ENCODE results near the gene PDE6G.

The PDE6G gene

GRCh38 chr17:81650951-81651350 is 5.4 kb downstream of the PDE6G start:
- Histone ChIP-seq H3K9me3 (ENCODE audit: control insufficient read depth, insufficient read depth, low read length) (no peaks in the 10 kb centered on the region), H3K4me1 (ENCODE audit: control insufficient read depth, insufficient read depth, low read length) (peaks cover 5% of the 10 kb centered on the region), H3K27me3 (ENCODE audit: control insufficient read depth, insufficient read depth, low read length) (peaks cover 22% of the 10 kb centered on the region), H3K4me3 (ENCODE audit: low read depth, low read length) (no peak overlapping the region), H3K36me3 (ENCODE audit: control insufficient read depth, insufficient read depth, low read length) (no peaks in the 10 kb centered on the region), H3K9ac (ENCODE audit: low read depth, low read length) (no peak overlapping the region)

- Histone ChIP-seq H3K27me3 (ENCODE audit: control insufficient read depth, insufficient read depth, low read length) (peaks cover 22% of the 10 kb centered on the region), H3K9ac (ENCODE audit: low read depth, low read length) (peak overlapping the region; percentile 26), H3K4me1 (ENCODE audit: control insufficient read depth, insufficient read depth, low read length) (peaks cover 5% of the 10 kb centered on the region), H3K9me3 (ENCODE audit: control insufficient read depth, insufficient read depth, low read length) (no peaks in the 10 kb centered on the region), H3K36me3 (ENCODE audit: control insufficient read depth, insufficient read depth, low read length) (no peaks in the 10 kb centered on the region), H3K4me3 (ENCODE audit: low read depth, low read length) (peak overlapping the region; percentile 30)
Measured at GRCh38 chr17:81648707-81649085, 7.6 kb downstream of the PDE6G start.

GRCh38 chr17:81648013-81648706 is 8.2 kb downstream of the PDE6G start:
- H3K4me3 ChIP-seq (ENCODE audit: low read depth, low read length), result peak overlapping the region; percentile 45
- peaks cover 22% of the 10 kb centered on the region for H3K27me3 ChIP-seq (ENCODE audit: control insufficient read depth, insufficient read depth, low read length)
- H3K9me3 ChIP-seq (ENCODE audit: control insufficient read depth, insufficient read depth, low read length), result no peaks in the 10 kb centered on the region
- H3K9ac ChIP-seq (ENCODE audit: low read depth, low read length), result peak overlapping the region; percentile 26
- no peaks in the 10 kb centered on the region for H3K36me3 ChIP-seq (ENCODE audit: control insufficient read depth, insufficient read depth, low read length)
- H3K4me1 ChIP-seq (ENCODE audit: control insufficient read depth, insufficient read depth, low read length), result peaks cover 5% of the 10 kb centered on the region

GRCh38 chr17:81647640-81648012 is 8.7 kb downstream of the PDE6G start:
- Histone ChIP-seq H3K4me1 (ENCODE audit: control insufficient read depth, insufficient read depth, low read length) (peaks cover 5% of the 10 kb centered on the region), H3K27me3 (ENCODE audit: control insufficient read depth, insufficient read depth, low read length) (peaks cover 22% of the 10 kb centered on the region), H3K9me3 (ENCODE audit: control insufficient read depth, insufficient read depth, low read length) (no peaks in the 10 kb centered on the region), H3K4me3 (ENCODE audit: low read depth, low read length) (peak overlapping the region; percentile 45), H3K36me3 (ENCODE audit: control insufficient read depth, insufficient read depth, low read length) (no peaks in the 10 kb centered on the region), H3K9ac (ENCODE audit: low read depth, low read length) (no peak overlapping the region)

GRCh38 chr17:81646869-81647600 is 9.3 kb downstream of the PDE6G start:
- Histone ChIP-seq H3K9ac (ENCODE audit: low read depth, low read length) (no peak overlapping the region), H3K4me3 (ENCODE audit: low read depth, low read length) (peak overlapping the region; percentile 45), H3K36me3 (ENCODE audit: control insufficient read depth, insufficient read depth, low read length) (no peaks in the 10 kb centered on the region), H3K9me3 (ENCODE audit: control insufficient read depth, insufficient read depth, low read length) (no peaks in the 10 kb centered on the region), H3K27me3 (ENCODE audit: control insufficient read depth, insufficient read depth, low read length) (peaks cover 22% of the 10 kb centered on the region), H3K4me1 (ENCODE audit: control insufficient read depth, insufficient read depth, low read length) (peaks cover 5% of the 10 kb centered on the region)

GRCh38 chr17:81644976-81645952 is 11.1 kb downstream of the PDE6G start:
- no peak overlapping the region for H3K9ac ChIP-seq (ENCODE audit: low read depth, low read length)
- H3K4me1 ChIP-seq (ENCODE audit: control insufficient read depth, insufficient read depth, low read length), result peaks cover 5% of the 10 kb centered on the region
- H3K9me3 ChIP-seq (ENCODE audit: control insufficient read depth, insufficient read depth, low read length), result no peaks in the 10 kb centered on the region
- no peaks in the 10 kb centered on the region for H3K36me3 ChIP-seq (ENCODE audit: control insufficient read depth, insufficient read depth, low read length)
- peaks cover 22% of the 10 kb centered on the region for H3K27me3 ChIP-seq (ENCODE audit: control insufficient read depth, insufficient read depth, low read length)
- H3K4me3 ChIP-seq (ENCODE audit: low read depth, low read length), result no peak overlapping the region

GRCh38 chr17:81644496-81644895 is 11.8 kb downstream of the PDE6G start:
- H3K27me3 ChIP-seq (ENCODE audit: control insufficient read depth, insufficient read depth, low read length), result peaks cover 22% of the 10 kb centered on the region
- no peak overlapping the region for H3K4me3 ChIP-seq (ENCODE audit: low read depth, low read length)
- peaks cover 5% of the 10 kb centered on the region for H3K4me1 ChIP-seq (ENCODE audit: control insufficient read depth, insufficient read depth, low read length)
- no peaks in the 10 kb centered on the region for H3K36me3 ChIP-seq (ENCODE audit: control insufficient read depth, insufficient read depth, low read length)
- no peaks in the 10 kb centered on the region for H3K9me3 ChIP-seq (ENCODE audit: control insufficient read depth, insufficient read depth, low read length)
- H3K9ac ChIP-seq (ENCODE audit: low read depth, low read length), result no peak overlapping the region

GRCh38 chr17:81641825-81642489 is 14.4 kb downstream of the PDE6G start:
- H3K4me3 ChIP-seq (ENCODE audit: low read depth, low read length), result no peak overlapping the region
- peaks cover 4% of the 10 kb centered on the region for H3K27me3 ChIP-seq (ENCODE audit: control insufficient read depth, insufficient read depth, low read length)
- no peak overlapping the region for H3K9ac ChIP-seq (ENCODE audit: low read depth, low read length)
- no peaks in the 10 kb centered on the region for H3K9me3 ChIP-seq (ENCODE audit: control insufficient read depth, insufficient read depth, low read length)
- no peaks in the 10 kb centered on the region for H3K4me1 ChIP-seq (ENCODE audit: control insufficient read depth, insufficient read depth, low read length)
- no peaks in the 10 kb centered on the region for H3K36me3 ChIP-seq (ENCODE audit: control insufficient read depth, insufficient read depth, low read length)

- no peaks in the 10 kb centered on the region for H3K36me3 ChIP-seq (ENCODE audit: control insufficient read depth, insufficient read depth, low read length)
- H3K4me3 ChIP-seq (ENCODE audit: low read depth, low read length), result no peak overlapping the region
- no peak overlapping the region for H3K9ac ChIP-seq (ENCODE audit: low read depth, low read length)
- H3K27me3 ChIP-seq (ENCODE audit: control insufficient read depth, insufficient read depth, low read length), result no peaks in the 10 kb centered on the region
- no peaks in the 10 kb centered on the region for H3K4me1 ChIP-seq (ENCODE audit: control insufficient read depth, insufficient read depth, low read length)
- no peaks in the 10 kb centered on the region for H3K9me3 ChIP-seq (ENCODE audit: control insufficient read depth, insufficient read depth, low read length)
Measured at GRCh38 chr17:81640011-81640410, 16.3 kb downstream of the PDE6G start.

- H3K36me3 ChIP-seq (ENCODE audit: control insufficient read depth, insufficient read depth, low read length), result no peaks in the 10 kb centered on the region
- H3K4me1 ChIP-seq (ENCODE audit: control insufficient read depth, insufficient read depth, low read length), result no peaks in the 10 kb centered on the region
- no peak overlapping the region for H3K9ac ChIP-seq (ENCODE audit: low read depth, low read length)
- no peak overlapping the region for H3K4me3 ChIP-seq (ENCODE audit: low read depth, low read length)
- no peaks in the 10 kb centered on the region for H3K27me3 ChIP-seq (ENCODE audit: control insufficient read depth, insufficient read depth, low read length)
- H3K9me3 ChIP-seq (ENCODE audit: control insufficient read depth, insufficient read depth, low read length), result no peaks in the 10 kb centered on the region
Measured at GRCh38 chr17:81638683-81639082, 17.7 kb downstream of the PDE6G start.

Data from iPS-15b (cell line).